ENCODE data around the gene ARHGAP24.
"Not testable (repeated sequence)": the region's sequence is repeated elsewhere in the genome, so short reads cannot be mapped to it uniquely, and the experiment has no call there.

ARHGAP24 gene

DNA sequence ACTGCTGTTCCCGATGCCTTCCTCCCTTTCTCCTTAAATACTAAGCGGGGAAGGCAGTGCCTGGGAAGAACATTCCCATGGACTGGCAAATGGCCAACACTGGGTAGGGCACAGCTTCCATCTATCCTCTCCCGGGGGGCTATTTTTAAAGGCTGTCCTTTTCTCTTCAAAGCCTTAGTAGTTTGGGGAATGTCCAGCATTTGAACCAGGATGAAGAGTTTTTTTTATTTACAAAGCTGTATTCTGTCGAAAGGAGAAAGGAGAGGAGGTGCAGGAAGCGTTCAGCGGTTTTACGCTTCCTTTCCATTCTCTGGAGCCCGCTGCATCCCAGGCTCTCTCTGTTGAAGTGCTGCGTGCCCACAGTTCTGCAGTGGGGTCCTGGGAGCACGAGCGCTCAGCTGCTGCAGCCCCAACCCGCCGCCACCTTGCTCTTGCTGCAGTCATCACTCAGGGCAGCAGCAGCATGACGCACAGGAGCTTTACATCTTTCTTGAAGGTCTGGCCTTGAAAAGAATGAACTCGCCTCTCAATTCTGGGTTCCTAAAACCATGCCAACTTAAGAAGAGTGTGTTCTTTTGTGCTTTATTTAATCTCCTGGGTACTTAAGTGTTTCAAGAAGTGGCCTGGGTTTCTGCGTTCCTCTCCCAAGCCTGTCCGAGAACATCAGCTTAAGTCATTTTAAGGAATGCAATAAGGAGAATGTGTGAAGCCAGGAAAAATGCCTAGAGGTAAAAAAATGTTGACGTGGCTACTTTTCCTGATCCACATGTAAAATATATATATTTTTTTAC lies 457.7 kb downstream of the ARHGAP24 start:
- DNase-seq: no peak

DNA sequence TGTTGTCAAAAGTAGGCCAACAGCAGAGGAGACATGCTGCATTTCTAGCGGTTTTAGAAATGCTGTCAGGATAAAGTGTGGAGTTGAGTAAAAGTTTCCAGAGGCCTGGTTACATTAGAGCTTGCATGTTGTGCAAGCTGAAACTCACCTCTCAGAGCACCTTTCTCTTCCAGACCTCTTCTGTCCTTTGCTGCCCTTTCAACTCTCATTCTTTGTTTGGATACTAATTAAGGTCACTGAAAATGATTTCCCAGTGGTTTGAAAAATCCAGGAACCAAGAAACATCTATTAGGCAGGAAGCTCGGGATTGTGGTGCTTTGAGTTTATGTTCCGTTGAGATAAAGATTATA lies 458.3 kb downstream of the ARHGAP24 start:
- no peak for DNase-seq

DNA sequence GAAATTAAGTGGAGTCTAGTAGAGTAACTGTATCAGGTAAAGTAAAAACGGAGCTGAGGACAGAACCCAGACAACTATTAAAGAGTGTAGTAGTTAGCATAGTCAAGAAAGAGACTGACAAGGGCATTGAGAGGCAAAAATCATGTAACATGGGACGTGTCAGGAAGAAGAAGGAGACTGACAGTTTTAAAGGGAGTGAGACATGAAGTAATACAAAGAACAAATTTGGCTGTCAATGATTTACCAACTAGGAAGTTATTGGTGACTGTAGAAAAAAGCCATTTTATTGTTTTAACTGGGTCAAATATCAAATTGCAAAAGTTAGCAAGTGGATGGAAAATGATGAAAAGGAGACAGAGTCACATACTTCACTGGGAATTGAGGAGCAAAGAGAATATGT lies 462.6 kb downstream of the ARHGAP24 start:
- DNase-seq: no peak

DNA sequence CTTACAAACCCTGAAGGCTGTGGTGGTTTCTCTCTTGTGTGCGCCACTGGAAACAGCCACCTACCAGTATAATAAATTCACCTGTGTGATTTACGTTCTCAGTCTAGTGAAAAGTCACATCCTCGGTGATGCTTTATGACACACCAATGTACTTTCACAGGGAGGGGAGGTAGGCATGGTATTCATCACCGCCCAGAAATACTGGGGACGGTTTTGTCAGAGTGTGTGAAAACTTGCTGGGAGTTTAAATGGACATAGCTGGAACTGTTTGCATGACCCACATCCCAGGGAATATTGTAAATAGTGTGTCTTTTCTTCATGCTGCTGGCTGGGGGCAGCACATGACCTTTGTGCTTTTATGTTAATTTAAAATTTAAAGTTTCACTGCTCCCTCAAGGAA lies 463.1 kb downstream of the ARHGAP24 start:
- no peak for DNase-seq

DNA sequence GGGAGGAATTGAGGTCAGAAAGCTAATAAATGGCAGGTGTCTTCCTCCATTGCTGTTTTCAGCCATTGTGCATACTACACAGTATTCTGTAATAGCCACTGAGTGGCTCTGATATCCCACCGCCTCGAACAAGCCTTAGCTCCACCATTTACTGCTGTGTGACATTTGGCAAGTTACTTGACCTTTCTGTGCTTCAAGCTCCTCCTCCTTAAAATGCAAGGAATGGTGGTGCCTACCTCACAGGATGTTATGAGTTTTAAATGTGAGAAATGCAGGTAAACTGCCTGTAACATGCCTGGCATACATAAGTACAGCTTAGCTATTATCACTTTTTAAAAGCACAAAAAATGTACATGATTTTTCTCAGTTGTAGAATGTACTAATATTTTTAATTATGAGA lies 464.0 kb downstream of the ARHGAP24 start:
- DNase-seq: no peak

DNA sequence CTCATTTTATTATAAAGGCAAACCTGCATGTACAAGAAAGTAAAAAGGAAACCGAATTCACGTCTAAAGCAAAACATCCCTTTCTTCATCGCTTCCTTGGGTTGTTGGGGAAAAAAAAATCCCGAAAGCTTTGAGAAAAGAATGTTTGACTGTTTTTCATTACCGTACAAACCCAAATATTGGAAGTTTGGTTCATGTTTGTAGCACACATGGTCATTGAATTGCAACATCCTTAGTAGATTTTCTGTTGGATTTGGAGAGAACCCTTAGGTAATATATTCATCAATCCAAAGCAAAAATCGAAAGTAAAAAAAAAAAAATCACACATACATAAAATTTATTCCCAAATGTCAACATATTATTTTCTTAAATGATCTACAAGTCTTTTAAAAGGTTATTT lies 464.6 kb downstream of the ARHGAP24 start:
- DNase-seq: no peak

DNA sequence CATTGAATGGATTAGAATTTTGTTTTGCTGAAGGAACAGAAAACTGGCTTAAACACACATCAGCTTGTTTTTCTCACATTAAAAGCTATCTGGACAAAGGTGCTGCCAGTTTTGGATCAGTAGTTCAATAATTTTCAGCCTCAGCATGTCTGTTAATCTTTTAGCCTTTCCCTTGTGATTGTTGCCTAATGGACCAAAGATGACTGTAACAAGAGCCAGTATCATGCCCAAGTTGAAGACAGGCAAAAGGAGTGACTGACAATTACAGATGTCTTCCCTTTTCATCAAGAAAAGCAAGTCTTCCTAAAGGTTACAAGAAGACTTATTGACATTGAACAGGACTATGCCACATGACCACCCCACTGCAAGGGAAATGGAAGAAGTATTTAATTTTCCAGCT lies 465.2 kb downstream of the ARHGAP24 start:
- no peak for DNase-seq

DNA sequence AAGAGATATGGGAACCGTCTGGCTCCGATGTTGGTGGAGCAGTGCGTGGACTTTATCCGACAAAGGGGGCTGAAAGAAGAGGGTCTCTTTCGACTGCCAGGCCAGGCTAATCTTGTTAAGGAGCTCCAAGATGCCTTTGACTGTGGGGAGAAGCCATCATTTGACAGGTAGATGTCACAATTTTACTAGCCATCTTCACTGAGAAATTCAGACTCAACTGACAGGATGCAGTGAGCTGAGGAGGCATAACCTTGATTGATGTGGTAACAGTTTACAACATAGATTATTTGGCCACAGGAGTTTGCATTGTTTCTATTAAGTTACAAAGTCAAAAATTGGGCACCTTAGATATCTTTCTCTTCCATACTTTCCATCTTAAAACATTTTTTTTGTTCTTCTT lies 467.2 kb downstream of the ARHGAP24 start:
- no peak for DNase-seq

DNA sequence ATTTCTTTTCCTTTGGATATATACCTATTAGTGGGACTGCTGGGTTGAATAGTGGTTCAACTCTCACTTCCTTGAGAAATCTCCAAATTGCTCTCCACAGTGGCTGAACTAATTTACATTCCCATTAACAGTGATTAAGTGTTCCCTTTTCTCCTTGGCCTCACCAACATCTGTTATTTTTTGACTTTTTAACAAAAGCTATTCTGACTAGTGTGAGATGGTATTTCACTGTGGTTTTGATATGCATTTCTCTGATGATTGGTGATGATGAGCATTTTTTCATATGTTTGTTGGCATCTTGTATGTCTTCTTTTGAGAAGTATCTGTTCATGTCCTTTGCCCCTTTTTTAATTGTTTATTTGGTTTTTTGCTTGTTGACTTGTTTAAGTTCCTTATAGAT lies 471.9 kb downstream of the ARHGAP24 start:
- no peak for DNase-seq

DNA sequence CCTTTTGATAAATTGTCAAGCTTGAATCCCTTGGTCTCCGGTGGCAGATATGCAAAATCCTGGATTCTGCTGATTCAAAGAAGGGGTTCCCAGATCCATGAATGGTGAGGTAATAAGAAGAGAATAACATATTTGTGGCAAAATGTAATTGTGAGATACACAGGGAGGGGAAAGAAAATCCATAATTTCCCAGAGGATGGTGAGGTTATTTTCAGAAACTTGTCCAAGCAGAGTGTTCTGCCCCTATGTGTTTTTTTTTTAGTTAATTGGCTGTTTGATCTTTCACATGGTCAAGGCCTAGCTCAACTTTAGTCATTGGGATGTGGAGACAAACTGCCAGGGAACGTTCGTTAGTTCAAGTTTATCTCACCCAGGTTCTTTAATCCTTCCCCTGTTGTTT lies 476.1 kb downstream of the ARHGAP24 start:
- DNase-seq: no peak

DNA sequence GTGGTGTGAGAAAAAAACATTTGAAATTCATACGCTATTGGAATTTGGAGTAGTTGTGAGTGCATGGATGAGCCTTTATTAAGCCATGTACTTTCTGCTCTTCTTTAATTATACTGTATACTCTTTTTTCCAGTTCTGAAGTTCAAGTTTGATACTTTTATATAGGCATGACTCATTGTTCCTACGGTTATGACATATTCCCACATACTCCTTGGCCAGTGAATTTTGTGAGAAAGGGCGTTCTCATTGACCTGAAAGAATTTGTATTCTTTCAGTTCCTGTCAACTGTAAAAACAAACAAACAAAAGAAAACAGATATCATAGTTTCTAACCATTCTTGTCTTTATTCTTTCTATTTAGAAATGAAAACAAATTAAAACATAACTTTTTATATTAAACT lies 477.6 kb downstream of the ARHGAP24 start:
- DNase-seq: no peak

DNA sequence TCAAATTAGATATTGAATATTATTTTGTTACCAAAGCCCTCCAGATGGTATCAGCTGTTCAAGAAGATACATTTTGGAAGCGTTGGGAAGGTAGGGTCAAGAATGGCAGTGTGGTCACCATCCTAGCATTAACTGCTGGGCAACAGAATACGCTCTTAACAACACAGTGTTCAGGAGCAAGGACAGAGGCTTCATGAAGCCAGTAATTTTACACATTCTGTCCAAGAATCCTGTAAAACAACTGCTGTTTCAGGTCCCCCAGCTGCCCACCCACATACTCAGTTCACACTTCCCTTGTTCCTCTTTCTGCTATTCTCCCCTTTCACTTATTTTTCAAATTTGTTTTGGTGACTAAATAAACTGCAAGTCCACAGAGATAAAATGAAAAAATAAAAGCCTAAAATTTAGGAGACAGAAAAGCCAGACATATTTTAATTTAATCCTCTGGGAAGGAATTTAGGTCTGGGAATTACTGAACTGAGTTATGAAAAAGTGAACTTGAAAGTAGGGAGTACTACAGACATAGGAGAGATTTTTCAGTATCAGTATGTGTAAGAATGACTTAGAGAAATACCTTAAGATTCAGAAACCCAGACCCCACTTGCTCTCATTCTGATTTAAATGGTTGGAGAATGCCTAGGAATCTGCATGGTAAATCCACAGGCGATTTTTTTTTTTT lies 478.2 kb downstream of the ARHGAP24 start:
- DNase-seq: no peak

DNA sequence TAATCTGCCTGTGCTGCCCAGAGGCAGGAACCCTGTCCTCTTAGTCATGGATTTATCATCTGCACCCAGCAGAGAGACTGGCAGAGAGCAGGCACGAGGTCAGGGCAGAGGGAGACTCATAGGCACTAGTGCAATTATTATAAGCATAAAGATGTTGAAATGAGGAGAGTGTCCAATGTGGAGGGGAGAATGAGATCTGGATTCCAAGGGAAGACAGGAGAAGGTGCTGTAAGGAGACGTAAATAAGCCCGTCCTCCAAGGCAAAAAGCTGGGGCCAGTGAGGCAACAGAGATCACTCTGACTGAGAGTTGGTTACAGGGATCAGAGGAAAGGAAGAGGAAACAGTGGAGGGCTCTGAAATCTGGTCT lies 478.7 kb downstream of the ARHGAP24 start:
- DNase-seq: no peak

DNA sequence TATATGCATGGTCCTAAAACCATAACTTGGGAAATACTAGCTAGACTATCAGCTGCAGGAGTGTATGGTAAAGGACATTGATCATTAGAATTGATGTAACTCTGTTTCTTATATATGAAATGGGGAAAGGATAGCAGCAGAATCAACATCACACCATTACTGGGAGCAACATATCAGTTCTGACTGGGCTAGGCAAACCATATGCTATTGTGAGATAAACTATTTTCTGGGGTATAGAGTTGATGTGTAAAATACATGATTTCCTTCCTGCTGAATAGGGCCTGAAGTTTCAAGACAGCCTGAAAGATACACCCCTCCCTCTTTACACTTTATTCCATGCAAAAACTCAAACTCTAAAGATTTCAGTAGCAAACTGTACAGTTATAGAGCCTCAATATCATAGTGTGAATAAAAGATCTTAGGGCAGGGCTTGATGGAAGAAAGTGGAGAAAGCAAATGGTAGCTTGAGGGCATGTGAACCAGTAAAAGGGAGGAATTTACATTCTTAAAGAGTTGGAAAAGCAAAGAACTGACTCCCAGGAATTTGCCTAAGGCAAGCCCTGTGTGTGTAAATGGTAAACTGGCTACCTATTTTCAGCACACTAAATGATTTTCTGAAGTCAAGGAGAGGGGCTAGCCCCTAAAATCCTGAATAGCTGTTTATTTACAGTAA lies 480.8 kb downstream of the ARHGAP24 start:
- DNase-seq: no peak

DNA sequence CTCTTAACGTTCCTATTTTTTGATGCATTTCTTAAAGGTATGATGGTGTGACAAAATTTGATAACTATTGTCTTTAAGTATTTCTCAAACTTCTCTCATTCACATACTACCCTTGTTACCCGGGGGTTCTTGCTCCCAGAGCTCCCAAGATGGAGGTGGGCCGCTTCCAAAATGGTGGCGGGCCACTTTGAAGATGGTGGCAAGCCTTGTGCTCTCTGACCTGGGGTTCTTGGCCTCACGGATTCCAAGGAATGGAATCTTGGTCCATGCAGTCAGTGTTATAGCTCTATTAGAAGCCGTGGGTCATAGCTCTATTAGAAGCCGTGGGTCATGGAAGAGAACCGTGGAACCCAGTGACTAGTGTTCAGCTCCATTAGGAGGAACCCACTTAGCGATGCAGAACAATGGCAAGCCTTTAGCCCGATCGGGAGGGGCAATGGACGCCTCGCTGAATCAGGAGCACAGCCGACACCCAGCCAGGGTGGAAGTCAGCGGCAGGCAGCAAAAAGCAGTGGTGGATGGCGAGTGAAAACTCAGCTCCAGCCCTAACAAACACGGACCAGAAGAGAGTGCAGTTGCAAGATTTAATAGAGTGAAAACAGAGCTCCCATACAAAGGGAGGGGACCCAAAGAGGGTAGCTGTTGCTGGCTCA lies 481.5 kb downstream of the ARHGAP24 start:
- no peak for DNase-seq

DNA sequence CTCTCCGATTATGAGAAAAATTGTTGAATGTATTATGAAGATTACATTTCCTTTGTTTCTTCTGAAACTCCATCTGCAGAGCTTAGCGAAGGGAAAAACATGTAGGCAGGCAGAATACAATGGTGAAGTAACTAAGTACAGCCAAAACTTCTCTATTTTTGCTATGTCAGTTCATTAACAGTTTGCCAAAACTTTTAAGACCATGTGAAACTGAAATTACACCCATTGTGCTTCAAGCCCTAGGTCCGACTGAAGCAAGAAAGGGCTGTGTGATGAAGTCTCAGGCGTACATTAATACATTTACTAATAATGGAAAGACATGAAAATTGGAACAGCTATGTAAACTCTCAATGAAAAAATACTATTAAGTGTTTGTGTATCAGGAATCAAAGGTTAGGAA lies 486.9 kb downstream of the ARHGAP24 start:
- DNase-seq: no peak

DNA sequence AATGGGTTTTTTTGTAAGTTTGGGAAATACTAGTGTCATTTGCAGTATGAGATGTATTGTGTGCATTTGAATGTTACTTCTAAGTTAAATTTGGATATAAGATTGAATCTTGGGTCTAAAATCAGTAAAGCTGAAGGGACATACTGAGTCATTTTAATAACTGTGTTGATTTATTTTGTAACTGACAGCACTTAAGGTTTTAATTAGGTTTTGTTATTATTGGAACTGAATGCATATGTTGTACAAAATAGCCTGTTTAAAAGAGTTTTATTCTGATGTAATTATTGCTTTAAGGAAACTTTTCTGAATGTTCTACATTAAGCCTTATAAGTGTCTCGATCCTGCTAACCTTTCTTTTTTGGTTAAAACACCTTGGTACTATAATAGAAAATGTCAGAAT lies 488.3 kb downstream of the ARHGAP24 start:
- DNase-seq: no peak

DNA sequence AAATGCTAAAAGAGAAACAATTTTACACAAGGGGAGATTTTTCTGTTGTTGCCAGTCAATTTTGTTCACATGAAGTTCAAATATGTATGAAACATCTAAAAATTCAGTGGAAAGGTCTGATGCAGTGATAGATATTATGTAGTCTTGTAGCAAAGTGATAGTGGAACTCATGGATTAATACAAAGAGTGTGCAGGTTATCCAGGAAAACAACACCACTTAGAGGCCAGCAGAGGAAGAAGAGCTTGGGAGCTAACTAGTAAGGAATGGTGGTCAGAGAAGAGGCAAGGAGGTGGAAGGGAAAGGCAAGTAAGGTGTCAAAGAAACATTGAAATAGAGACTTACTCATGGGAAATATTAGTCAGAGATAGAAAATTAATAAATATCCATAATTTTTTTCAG lies 489.3 kb downstream of the ARHGAP24 start:
- DNase-seq: no peak

DNA sequence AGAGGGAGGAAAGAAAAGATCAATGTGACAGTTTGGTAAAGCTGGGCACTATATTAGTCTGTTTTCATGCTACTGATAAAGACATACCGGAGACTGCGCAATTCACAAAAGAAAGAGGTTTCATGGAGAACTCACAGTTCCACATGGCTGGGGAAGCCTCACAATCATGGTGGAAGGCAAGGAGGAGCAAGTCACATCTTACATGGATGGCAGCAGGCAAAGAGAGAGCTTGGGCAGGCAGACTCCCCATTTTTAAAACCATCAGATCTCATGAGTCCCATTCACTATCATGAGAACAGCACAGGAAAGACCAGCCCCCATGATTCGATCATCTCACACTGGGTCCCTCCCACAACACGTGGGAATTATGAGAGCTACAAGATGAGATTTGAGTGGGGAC lies 490.1 kb downstream of the ARHGAP24 start:
- DNase-seq: not testable (repeated sequence)

DNA sequence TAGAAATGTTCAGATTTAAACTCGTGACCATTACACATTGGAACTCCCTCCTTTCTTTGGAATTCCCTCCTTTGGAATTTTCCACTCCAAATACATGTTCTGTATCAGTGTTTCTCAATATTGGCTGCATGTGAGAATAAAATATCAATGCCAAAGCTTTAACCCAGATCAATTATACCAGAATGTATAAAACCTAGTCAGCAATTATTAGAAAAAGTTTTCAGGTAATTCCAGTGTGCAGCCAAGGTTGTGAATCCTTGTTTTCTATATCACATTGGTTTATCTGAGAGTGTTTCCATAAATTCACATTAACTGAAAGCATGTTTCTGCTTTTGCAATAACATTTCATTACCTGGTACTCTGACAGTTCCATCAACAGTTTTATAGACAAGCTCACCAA lies 490.6 kb downstream of the ARHGAP24 start:
- DNase-seq: no peak

DNA sequence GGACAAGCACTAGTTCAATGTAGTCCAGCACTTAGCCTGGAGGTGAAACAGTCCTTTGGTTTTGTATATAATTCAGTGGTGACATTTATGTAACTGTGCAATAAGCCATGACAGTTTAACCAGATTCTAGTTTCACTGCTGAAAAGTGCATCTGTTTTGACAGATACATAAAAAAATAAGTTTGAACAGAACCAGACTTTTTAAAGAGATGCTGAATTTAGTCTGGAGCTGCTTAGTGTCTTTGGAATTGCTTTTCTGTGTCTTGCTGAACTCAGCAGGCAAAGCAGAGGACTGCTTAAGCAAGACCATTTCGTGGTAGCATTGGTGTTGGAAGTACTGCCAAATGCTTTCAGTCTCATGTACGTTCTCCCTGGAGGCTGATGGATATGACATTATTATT lies 491.4 kb downstream of the ARHGAP24 start:
- no peak for DNase-seq

DNA sequence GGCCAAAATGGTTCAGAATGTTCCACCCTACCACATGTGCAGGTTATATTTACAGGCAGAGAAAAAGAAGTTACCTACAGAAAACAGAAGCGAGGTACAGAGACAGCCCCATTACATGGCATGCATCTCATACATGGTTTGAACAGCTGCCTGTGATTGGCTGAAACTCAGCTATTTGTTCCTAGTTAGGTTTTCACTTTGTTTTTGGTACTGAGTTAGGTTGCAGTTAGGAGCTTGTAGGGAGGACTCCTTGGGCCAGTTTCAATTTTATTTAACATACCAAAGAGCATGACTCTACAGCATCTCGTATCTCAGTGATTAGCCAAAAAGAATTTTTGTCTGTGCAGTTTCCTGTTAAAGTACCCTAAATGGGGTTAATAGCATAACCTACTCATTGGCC lies 492.9 kb downstream of the ARHGAP24 start:
- no peak for DNase-seq

DNA sequence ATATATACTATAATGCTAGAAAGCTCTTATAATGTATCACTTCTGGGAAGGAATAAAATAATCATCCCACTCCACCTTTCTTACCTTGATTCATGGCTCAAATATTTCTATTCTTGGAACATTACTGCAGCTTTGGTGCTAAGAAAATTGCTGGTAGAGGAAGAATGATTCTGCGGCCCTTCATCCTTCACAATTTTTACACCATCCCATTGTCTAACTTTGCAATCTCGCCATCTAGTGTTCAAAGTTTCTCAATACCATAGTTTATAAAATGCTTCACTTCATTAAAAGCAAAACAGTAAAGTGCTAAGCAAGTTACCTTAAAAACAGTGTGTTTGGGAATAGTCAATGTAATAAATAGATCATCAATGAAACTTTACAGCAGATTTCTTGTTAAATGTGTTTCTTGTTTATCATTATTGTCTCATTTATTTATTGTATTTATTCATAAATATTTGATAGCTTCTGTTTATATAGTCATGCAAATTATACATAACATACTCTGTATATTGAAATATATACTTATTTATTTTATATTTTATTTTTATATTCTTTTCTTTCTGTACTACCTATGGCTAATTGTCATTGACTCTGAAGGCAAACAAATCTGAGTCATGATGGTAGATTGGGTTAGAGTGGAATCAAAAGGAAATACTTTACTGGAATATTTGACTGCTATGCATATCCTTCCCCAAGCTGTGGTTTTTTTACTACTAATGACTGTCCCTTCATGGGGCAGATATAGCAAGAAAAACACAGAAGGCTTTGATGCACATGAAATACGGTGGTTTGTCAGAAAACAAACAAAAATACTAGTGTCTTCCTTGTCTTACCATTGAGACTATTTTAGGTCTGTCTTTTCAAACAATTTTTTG lies 494.2 kb downstream of the ARHGAP24 start:
- DNase-seq: peak; percentile 53
